GM12878 (cell line): ENCODE data around the gene RNF121. TPM values are rescaled to one million over a fixed set of nuclear protein-coding genes. Genes with fewer than 3 reads are reported as not detected.

Experiments
- ATAC-seq: fragments of 200-7000 bp; cut with Tn5 transposase; 3 replicates; pipeline ENCODE4 v1.9.1; 2020; ENCODE audit warnings: mild to moderate bottlenecking, moderate library complexity
- BruUV-seq: library from RNA; stranded (reverse); fragments of 400-500 nt; replicated peaks from 2 replicates; lab custom pipeline; 2021; lab: Mats Ljungman, UMichigan
- CTCF ChIA-PET: fragments of 300-600 bp; sonication (Branson Sonifier 250); formaldehyde crosslinking; extraction: SDS; loops from one replicate; lab custom pipeline; 2021; ENCODE audit warnings: inconsistent platforms; lab: Yijun Ruan, JAX
- POLR2A ChIA-PET: fragments of 350-600 bp; formaldehyde crosslinking; extraction: SDS; loops from one replicate; lab custom pipeline; 2021; ENCODE audit warnings: inconsistent platforms; lab: Charles Lee
- RAD21 ChIA-PET: fragments of 300-600 bp; sonication (Branson Sonifier 250); formaldehyde crosslinking; loops from one replicate; lab custom pipeline; 2023; ENCODE audit warnings: antibody characterized with exemption; ENCODE audit not compliant: unreplicated experiment; lab: Charles Lee
- SMC1A ChIA-PET: fragments of 300-600 bp; sonication (Branson Sonifier 250); formaldehyde crosslinking; loops from one replicate; lab custom pipeline; 2023; ENCODE audit not compliant: unreplicated experiment, uncharacterized antibody; lab: Charles Lee
- DNase-seq: peaks from one replicate; pipeline ENCODE4 v3.0.0-alpha.2; 2011; ENCODE audit warnings: low read depth, low spot score
- FAIRE-seq: peaks from 3 replicates; lab custom pipeline; 2011; peaks lifted over from hg19 to GRCh38; lab: Jason Lieb, UNC
- H2AFZ ChIP-seq: 2 replicates; pipeline ENCODE4 v1.6.0; 2011; ENCODE audit warnings: low read depth, low read length, control low read depth; ENCODE audit not compliant: control insufficient read depth
- H3K27ac ChIP-seq: 2 replicates; pipeline ENCODE4 v1.5.1; 2011; ENCODE audit warnings: control low read depth; ENCODE audit not compliant: control insufficient read depth, insufficient read depth
- H3K27me3 ChIP-seq, 2 experiments: replicated peaks in 1 of 2; 2 replicates each; pipeline versions ENCODE4 v1.6.0 to v1.6.1; 2011; ENCODE audit warnings: low read length in 1 of 2; ENCODE audit not compliant: control insufficient read depth in 2 of 2, insufficient read depth in 2 of 2
- H3K36me3 ChIP-seq, 2 experiments: 2 replicates each; pipeline ENCODE4 v1.5.1; 2011; ENCODE audit warnings: low read length in 1 of 2; ENCODE audit not compliant: control insufficient read depth in 2 of 2, insufficient read depth in 2 of 2
- H3K4me1 ChIP-seq: 2 replicates; pipeline ENCODE4 v1.6.1; 2011; ENCODE audit warnings: mild to moderate bottlenecking, low read length, moderate library complexity, mixed read lengths; ENCODE audit not compliant: control insufficient read depth, insufficient read depth
- H3K4me2 ChIP-seq: 2 replicates; pipeline ENCODE4 v1.6.0; 2011; ENCODE audit warnings: control low read depth; ENCODE audit not compliant: control insufficient read depth, insufficient read depth
- H3K4me3 ChIP-seq: fragments of 200-600 bp; sonication (generic); 2 replicates; pipeline ENCODE4 v1.5.1; 2016
- H3K79me2 ChIP-seq: 2 replicates; pipeline ENCODE4 v1.6.0; 2011; ENCODE audit warnings: low read length; ENCODE audit not compliant: control insufficient read depth, insufficient read depth
- H3K9ac ChIP-seq: 2 replicates; pipeline ENCODE4 v1.8.0; 2011; ENCODE audit warnings: low read length, control low read depth, mixed read lengths; ENCODE audit not compliant: control insufficient read depth, insufficient read depth
- H3K9me3 ChIP-seq: replicated peaks from 3 replicates; pipeline ENCODE4 v1.5.1; 2011; ENCODE audit warnings: mild to moderate bottlenecking, low read length; ENCODE audit not compliant: control insufficient read depth, insufficient read depth
- H4K20me1 ChIP-seq: 2 replicates; pipeline ENCODE4 v1.6.0; 2011; ENCODE audit not compliant: control insufficient read depth, insufficient read depth
- EZH2 ChIP-seq: IDR thresholded peaks from 2 replicates; pipeline ENCODE4 v1.6.1; 2012; ENCODE audit warnings: low read depth, mild to moderate bottlenecking, control low read depth, inconsistent platforms, low read length, borderline replicate concordance; ENCODE audit not compliant: control insufficient read depth
- HDAC2 ChIP-seq: fragments of 200-600 bp; sonication (generic); IDR thresholded peaks from 2 replicates; pipeline ENCODE4 v1.6.1; 2017
- KAT2A ChIP-seq: conservative IDR thresholded peaks from 2 replicates; pipeline ENCODE4 v1.6.1; 2011; ENCODE audit warnings: low read depth, low read length; ENCODE audit not compliant: control insufficient read depth
- MTA3 ChIP-seq: IDR thresholded peaks from 2 replicates; pipeline ENCODE4 v1.6.1; 2012; ENCODE audit warnings: low read length, inconsistent platforms, borderline replicate concordance
- MXI1 ChIP-seq: fragments of 150-350 bp; IDR thresholded peaks from 2 replicates; pipeline ENCODE4 v1.6.1; 2011; ENCODE audit warnings: low read depth, mild to moderate bottlenecking, inconsistent platforms, low read length, improper control_type of control experiment
- PAX5 ChIP-seq: IDR thresholded peaks from 2 replicates; pipeline ENCODE4 v1.6.1; 2011; ENCODE audit warnings: low read depth, low read length, borderline replicate concordance
- RCOR1 ChIP-seq: conservative IDR thresholded peaks from 2 replicates; pipeline ENCODE4 v1.6.1; 2012; ENCODE audit warnings: low read depth, low read length, improper control_type of control experiment
- RELA ChIP-seq: fragments of 450-650 bp; IDR thresholded peaks from 2 replicates; pipeline ENCODE4 v1.8.0; 2014; ENCODE audit warnings: borderline replicate concordance; ENCODE audit not compliant: partially characterized antibody
- SUZ12 ChIP-seq: fragments of 200-600 bp; sonication (generic); IDR thresholded peaks from one replicate; pipeline ENCODE4 v1.6.1; 2018; ENCODE audit warnings: antibody characterized with exemption, mild to moderate bottlenecking; ENCODE audit not compliant: unreplicated experiment
- ZNF207 ChIP-seq: fragments of 450-650 bp; IDR thresholded peaks from 2 replicates; pipeline ENCODE4 v1.6.1; 2014; ENCODE audit warnings: antibody characterized with exemption, mild to moderate bottlenecking, borderline replicate concordance
- ZSCAN29 ChIP-seq: fragments of 450-650 bp; IDR thresholded peaks from 2 replicates; pipeline ENCODE4 v1.6.1; 2017; ENCODE audit warnings: mild to moderate bottlenecking, moderate library complexity
- WGBS: methylation state at CpG from one replicate; pipeline ENCODE4 v1.1.6; 2016; ENCODE audit warnings: low lambda C conversion rate; ENCODE audit not compliant: insufficient replicate concordance, insufficient coverage; ENCODE audit errors: missing lambda C conversion rate; 5-methylcytosine and 5-hydroxymethylcytosine counted together
- in situ Hi-C: fragments of 300-500 bp; cut with MboI; formaldehyde crosslinking; loops from 9 replicates; pipeline ENCODE4 v1.14.3; 2018; ENCODE audit warnings: mixed read lengths
- intact Hi-C: fragments of 100-400 bp; cut with micrococcal nuclease; formaldehyde crosslinking; loops from one replicate; pipeline ENCODE4 v1.14.2; 2022; ENCODE audit not compliant: unreplicated experiment
- polyA plus RNA-seq, 11 experiments: library from polyadenylated mRNA; depleted of rRNA in 4 of 11; unstranded in 6 of 11; stranded (reverse) in 5 of 11; fragments of >200 nt; fragmentation: Nextera tagmentation in 4 of 11; fragmentation: Illumina TruSeq in 1 of 11; extraction: Ambion mirVana in 4 of 11; extraction: Trizol in 1 of 11; gene quantifications; 1 replicate in 1 of 11; 2 replicates in 10 of 11; pipeline versions ENCODE4 v1.2.1 to v1.2.3, GENCODE V29; 2011 to 2016; ENCODE audit warnings: inconsistent platforms in 2 of 11, missing spikeins in 2 of 11, low read depth in 1 of 11
- total RNA-seq, 4 experiments: library from RNA; depleted of rRNA in 3 of 4; stranded (reverse); fragments of >200 nt in 3 of 4; fragmentation: Illumina TruSeq in 1 of 4; extraction: Trizol in 1 of 4; gene quantifications; 2 replicates each; pipeline versions ENCODE4 v1.2.1 to v1.2.3, GENCODE V29; 2013 to 2021
- TF ChIP-seq, protein P1 (sequence below): fragments of 450-650 bp; IDR thresholded peaks from 2 replicates; pipeline ENCODE4 v1.6.1; 2016; ENCODE audit warnings: mild to moderate bottlenecking

RNF121 gene
- total and polyA plus RNA-seq, 10 of the 15 experiments (the other 5 are each of a cell fraction or from before 2014, with no cell fraction given), result 8.6 to 73.7 (median 32.7) TPM

- ChIA-PET RAD21 (interaction anchor here (0.6 to 0.7 kb wide), 2 partner anchors 8 to 10 kb away, joined by 3 to 4 read pairs; no protein-coding TSS in a partner anchor), SMC1A (interaction anchor here (2.0 to 6.2 kb wide), 3 partner anchors 9 to 18 kb away, joined by 4 to 50 read pairs (median 27); no protein-coding TSS in a partner anchor), POLR2A (interaction anchor here (1.2 to 1.5 kb wide), 3 partner anchors 15 to 18 kb away, joined by 3 to 12 read pairs (median 6); partner anchors contain the start of gene RNF121), CTCF (no interaction called here)
- Histone ChIP-seq H3K36me3 (peaks cover 0 to 2% of the 10 kb centered on the region in 2 experiments; a peak in 3 of 4 replicates), H3K27ac (no peak overlapping the region), H3K9ac (no peak overlapping the region), H3K9me3 (no peaks in the 10 kb centered on the region), H3K27me3 (no peaks in the 10 kb centered on the region), H3K4me1 (peaks cover 13% of the 10 kb centered on the region; the same call in 1 of the 2 replicates), H3K4me3 (no peak overlapping the region), H4K20me1 (no peaks in the 10 kb centered on the region), H3K79me2 (peaks cover 74% of the 10 kb centered on the region), H2AFZ (no peak overlapping the region), H3K4me2 (no peak overlapping the region)
- no TSS peak for BruUV-seq
- 99% methylated on average over 3 of the region's 3 CpGs for WGBS
- intact Hi-C loops, result no loop called here
- FAIRE-seq (no peak), DNase-seq (no peak)
- no peak for TF ChIP-seq SUZ12
- no peak for TF ChIP-seq MXI1
- no peak for TF ChIP-seq RELA
- TF ChIP-seq PAX5, result no peak
- no peak for TF ChIP-seq ZSCAN29
- no peak for TF ChIP-seq RCOR1
- TF ChIP-seq, protein P1, sequence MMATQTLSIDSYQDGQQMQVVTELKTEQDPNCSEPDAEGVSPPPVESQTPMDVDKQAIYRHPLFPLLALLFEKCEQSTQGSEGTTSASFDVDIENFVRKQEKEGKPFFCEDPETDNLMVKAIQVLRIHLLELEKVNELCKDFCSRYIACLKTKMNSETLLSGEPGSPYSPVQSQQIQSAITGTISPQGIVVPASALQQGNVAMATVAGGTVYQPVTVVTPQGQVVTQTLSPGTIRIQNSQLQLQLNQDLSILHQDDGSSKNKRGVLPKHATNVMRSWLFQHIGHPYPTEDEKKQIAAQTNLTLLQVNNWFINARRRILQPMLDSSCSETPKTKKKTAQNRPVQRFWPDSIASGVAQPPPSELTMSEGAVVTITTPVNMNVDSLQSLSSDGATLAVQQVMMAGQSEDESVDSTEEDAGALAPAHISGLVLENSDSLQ, result no peak
- no peak for TF ChIP-seq EZH2
- TF ChIP-seq KAT2A, result no peak
- TF ChIP-seq HDAC2, result no peak
- TF ChIP-seq MTA3, result no peak
- TF ChIP-seq ZNF207, result no peak
- TF ChIP-seq, all 136 proteins: peak for 0
- in situ Hi-C loops, result no loop called here
- no peak for ATAC-seq
Observed at GRCh38 chr11:71947498-71947897, 18.7 kb downstream of the RNF121 start.
